Right kidney (tissue), 1 donor: ENCODE measurements around the gene ACSM5.
A peak's percentile ranks its signal among the peaks of the same experiment; 100 is the strongest.
"Not testable (repeated sequence)": the region's sequence is repeated elsewhere in the genome, so short reads cannot be mapped to it uniquely, and the experiment has no call there.

Experiments used
- DNase-seq: peaks from one replicate; pipeline ENCODE4 v3.0.0-alpha.2; 2016

The ACSM5 gene

GRCh38 chr16:20397468-20398074, 11.8 kb upstream of the ACSM5 start:
- DNase-seq, result no peak

GRCh38 chr16:20398603-20399002, 10.7 kb upstream of the ACSM5 start:
- no peak for DNase-seq

GRCh38 chr16:20399185-20399584, 10.1 kb upstream of the ACSM5 start:
- no peak for DNase-seq

GRCh38 chr16:20401066-20401465, 8.3 kb upstream of the ACSM5 start:
- no peak for DNase-seq

- no peak for DNase-seq
Measured at GRCh38 chr16:20401475-20402016, 7.8 kb upstream of the ACSM5 start.

GRCh38 chr16:20402651-20403050, 6.7 kb upstream of the ACSM5 start:
- DNase-seq, result no peak

GRCh38 chr16:20404637-20405036, 4.7 kb upstream of the ACSM5 start, which contains the start of gene PDILT:
PDILT (minus strand) TSS chr16:20404737; CDS start chr16:20399300, 5,437 bp downstream.
- no peak for DNase-seq

- no peak for DNase-seq
Measured at GRCh38 chr16:20410121-20410723, 888 bp downstream of the ACSM5 start.

GRCh38 chr16:20411055-20411454, 1.7 kb downstream of the ACSM5 start:
- DNase-seq, result no peak

- no peak for DNase-seq
Measured at GRCh38 chr16:20415541-20415940, 6.2 kb downstream of the ACSM5 start.

GRCh38 chr16:20419093-20419492, 9.8 kb downstream of the ACSM5 start:
- not testable (repeated sequence) for DNase-seq

- DNase-seq, result not testable (repeated sequence)
Measured at GRCh38 chr16:20421748-20422147, 12.4 kb downstream of the ACSM5 start.

- not testable (repeated sequence) for DNase-seq
Measured at GRCh38 chr16:20423772-20424128, 14.4 kb downstream of the ACSM5 start.

GRCh38 chr16:20424129-20424866, 15.0 kb downstream of the ACSM5 start:
- DNase-seq, result no peak

GRCh38 chr16:20427401-20427797, 18.1 kb downstream of the ACSM5 start:
- DNase-seq, result not testable (repeated sequence)

GRCh38 chr16:20429499-20429898, 20.2 kb downstream of the ACSM5 start:
- DNase-seq, result not testable (repeated sequence)

GRCh38 chr16:20430480-20430879, 21.1 kb downstream of the ACSM5 start:
- DNase-seq, result not testable (repeated sequence)

- DNase-seq, result no peak
Measured at GRCh38 chr16:20430948-20431347, 21.6 kb downstream of the ACSM5 start.

- DNase-seq, result not testable (repeated sequence)
Measured at GRCh38 chr16:20438950-20439349, 29.6 kb downstream of the ACSM5 start.

GRCh38 chr16:20439820-20440231, 30.5 kb downstream of the ACSM5 start:
- DNase-seq, result not testable (repeated sequence)

GRCh38 chr16:20440731-20441130, 31.4 kb downstream of the ACSM5 start:
- peak; percentile 13 for DNase-seq

GRCh38 chr16:20441191-20441590, 31.9 kb downstream of the ACSM5 start:
- DNase-seq, result no peak

GRCh38 chr16:20441859-20442258, 32.5 kb downstream of the ACSM5 start:
- not testable (repeated sequence) for DNase-seq
